Kasumi-1 (cell line): Measurements from ENCODE around the gene APBA1.
A peak's percentile ranks its signal among the peaks of the same experiment; 100 is the strongest.

Experiments
- DNase-seq, 2 experiments: peaks; one replicate each; lab custom pipeline; 2025; lab: John Stamatoyannopoulos, UW

Gene APBA1

GRCh38 chr9:69671879-69672595 lies at the start of gene APBA1:
Gene APBA1 (minus strand): TSS chr9:69672371.
- DNase-seq: peak; percentile 19 to 28

- no peak for DNase-seq
Measured at GRCh38 chr9:69719983-69720382, 47.8 kb upstream of the APBA1 start.

GRCh38 chr9:69719367-69719766 lies 47.2 kb upstream of the APBA1 start:
- no peak for DNase-seq

- no peak for DNase-seq
Measured at GRCh38 chr9:69718218-69718617, 46.0 kb upstream of the APBA1 start.

- no peak for DNase-seq
Measured at GRCh38 chr9:69715825-69716224, 43.7 kb upstream of the APBA1 start.

GRCh38 chr9:69715096-69715495 lies 42.9 kb upstream of the APBA1 start:
- no peak for DNase-seq

- no peak for DNase-seq
Measured at GRCh38 chr9:69697475-69697874, 25.3 kb upstream of the APBA1 start.

GRCh38 chr9:69696802-69697201 lies 24.6 kb upstream of the APBA1 start:
- peak in 1 of 2 experiments; percentile 4 for DNase-seq

GRCh38 chr9:69689991-69690538 lies 17.9 kb upstream of the APBA1 start:
- no peak for DNase-seq

- DNase-seq: no peak
Measured at GRCh38 chr9:69683927-69684326, 11.8 kb upstream of the APBA1 start.

- no peak for DNase-seq
Measured at GRCh38 chr9:69678843-69679538, 6.8 kb upstream of the APBA1 start.

- DNase-seq: no peak
Measured at GRCh38 chr9:69677931-69678330, 5.8 kb upstream of the APBA1 start.

GRCh38 chr9:69675563-69675962 lies 3.4 kb upstream of the APBA1 start:
- no peak for DNase-seq

- DNase-seq: no peak
Measured at GRCh38 chr9:69674716-69675438, 2.7 kb upstream of the APBA1 start.

- DNase-seq: no peak
Measured at GRCh38 chr9:69674112-69674685, 2.0 kb upstream of the APBA1 start.

- DNase-seq: no peak
Measured at GRCh38 chr9:69673311-69673640, 1.1 kb upstream of the APBA1 start.

GRCh38 chr9:69672596-69673310 lies 582 bp upstream of the APBA1 start:
- peak; percentile 73 to 80 for DNase-seq

- DNase-seq: no peak
Measured at GRCh38 chr9:69671311-69671878, 776 bp downstream of the APBA1 start.

- no peak for DNase-seq
Measured at GRCh38 chr9:69667306-69667705, 4.9 kb downstream of the APBA1 start.

GRCh38 chr9:69660304-69660703 lies 11.9 kb downstream of the APBA1 start:
- DNase-seq: no peak

GRCh38 chr9:69658987-69659675 lies 13.0 kb downstream of the APBA1 start:
- DNase-seq: no peak
